KMS-11 (cell line): ENCODE data around the gene DKK1.

Experiments used
- H2AFZ ChIP-seq: fragments of 200-600 bp; sonication (generic); 2 replicates; pipeline ENCODE4 v1.6.1; 2016; ENCODE audit warnings: antibody characterized with exemption, mixed run types, low read depth
- H3K27ac ChIP-seq: fragments of 200-600 bp; sonication (generic); 2 replicates; pipeline ENCODE4 v1.6.1; 2016; ENCODE audit warnings: mild to moderate bottlenecking, mixed run types
- H3K27me3 ChIP-seq: fragments of 200-600 bp; sonication (generic); 2 replicates; pipeline ENCODE4 v1.6.1; 2017; ENCODE audit warnings: mild to moderate bottlenecking, low read depth, mixed run types, moderate library complexity; ENCODE audit not compliant: insufficient read depth
- H3K36me3 ChIP-seq: fragments of 200-600 bp; sonication (generic); 2 replicates; pipeline ENCODE4 v1.6.1; 2017; ENCODE audit warnings: mild to moderate bottlenecking, mixed run types; ENCODE audit not compliant: insufficient read depth
- H3K4me1 ChIP-seq: fragments of 200-600 bp; sonication (generic); 2 replicates; pipeline ENCODE4 v1.6.1; 2016; ENCODE audit warnings: mild to moderate bottlenecking, low read depth, mixed run types; ENCODE audit not compliant: poor library complexity, severe bottlenecking
- H3K4me2 ChIP-seq: fragments of 200-600 bp; sonication (generic); 2 replicates; pipeline ENCODE4 v1.7.0; 2016; ENCODE audit warnings: mild to moderate bottlenecking, mixed run types
- H3K4me3 ChIP-seq: fragments of 200-600 bp; sonication (generic); IDR thresholded peaks from 2 replicates; pipeline ENCODE4 v1.6.1; 2017; ENCODE audit warnings: low read depth, low read length, mixed read lengths; ENCODE audit not compliant: insufficient read depth
- H3K79me2 ChIP-seq: fragments of 200-600 bp; sonication (generic); 2 replicates; pipeline ENCODE4 v1.6.1; 2016; ENCODE audit warnings: low read depth, mixed run types; ENCODE audit not compliant: insufficient read depth
- H3K9ac ChIP-seq: fragments of 200-600 bp; sonication (generic); 2 replicates; pipeline ENCODE4 v1.6.1; 2016; ENCODE audit warnings: mild to moderate bottlenecking, mixed run types
- H4K20me1 ChIP-seq: fragments of 200-600 bp; sonication (generic); 2 replicates; pipeline ENCODE4 v1.6.1; 2016; ENCODE audit warnings: mild to moderate bottlenecking, mixed run types; ENCODE audit not compliant: insufficient read depth
- CTCF ChIP-seq: fragments of 200-600 bp; sonication (generic); conservative IDR thresholded peaks from 2 replicates; pipeline ENCODE4 v1.6.1; 2017; ENCODE audit warnings: low read depth, mild to moderate bottlenecking, antibody characterized with exemption, low read length, moderate library complexity, mixed read lengths

The DKK1 gene

DNA sequence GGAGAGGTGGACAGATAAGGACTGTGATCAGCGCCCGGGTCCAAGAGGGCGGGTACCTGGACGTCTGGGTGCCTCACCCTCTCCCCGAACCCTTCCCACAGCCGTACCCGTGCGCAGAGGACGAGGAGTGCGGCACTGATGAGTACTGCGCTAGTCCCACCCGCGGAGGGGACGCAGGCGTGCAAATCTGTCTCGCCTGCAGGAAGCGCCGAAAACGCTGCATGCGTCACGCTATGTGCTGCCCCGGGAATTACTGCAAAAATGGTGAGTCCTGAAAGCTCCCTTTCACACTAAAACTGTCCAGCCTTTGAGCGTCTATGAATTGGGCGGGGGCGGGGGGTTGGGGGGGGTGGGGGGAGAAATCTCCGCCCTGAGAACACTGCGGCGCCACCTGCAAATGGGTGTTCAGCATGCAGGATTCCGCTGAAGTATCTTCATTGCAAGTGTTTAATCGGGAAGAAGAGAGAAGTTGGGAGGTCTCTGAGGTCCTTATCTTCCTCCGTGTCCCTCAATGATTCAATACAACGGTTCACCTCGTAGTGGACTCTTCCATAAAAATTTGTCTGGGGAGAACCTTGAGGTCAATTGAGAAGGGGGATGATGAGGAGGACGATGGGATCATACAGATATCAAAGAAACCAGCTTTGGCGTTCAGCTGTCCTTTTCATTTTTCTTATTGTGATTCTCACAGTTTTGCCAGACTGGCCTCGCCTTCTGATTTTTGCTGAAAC lies 906 bp downstream of the DKK1 start:
- Histone ChIP-seq H3K4me1 (peaks cover 13% of the 10 kb centered on the region), H2AFZ (peak overlapping the region; percentile 83), H3K4me2 (peak overlapping the region; percentile 79), H3K4me3 (no peak overlapping the region), H3K9ac (peak overlapping the region; percentile 21; the same call in 1 of the 2 replicates), H3K27ac (no peak overlapping the region), H4K20me1 (no peaks in the 10 kb centered on the region), H3K27me3 (no peaks in the 10 kb centered on the region), H3K36me3 (no peaks in the 10 kb centered on the region), H3K79me2 (no peaks in the 10 kb centered on the region)
- TF ChIP-seq CTCF: peak; percentile 49

DNA sequence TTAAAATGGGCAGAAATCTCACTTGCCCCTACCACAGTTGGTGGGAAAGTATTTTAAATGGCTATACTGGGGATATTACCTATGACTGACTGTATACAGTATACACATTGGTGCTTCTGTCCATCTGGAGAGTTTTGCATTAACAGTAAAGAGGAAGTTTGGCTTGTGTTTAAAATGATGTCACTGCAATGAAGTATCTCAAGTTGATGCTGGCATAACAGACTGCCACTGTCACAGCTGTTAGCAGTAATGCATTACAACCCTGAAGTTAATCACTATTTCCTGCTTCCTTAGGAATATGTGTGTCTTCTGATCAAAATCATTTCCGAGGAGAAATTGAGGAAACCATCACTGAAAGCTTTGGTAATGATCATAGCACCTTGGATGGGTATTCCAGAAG lies 1.9 kb downstream of the DKK1 start:
- Histone ChIP-seq H3K79me2 (no peaks in the 10 kb centered on the region), H2AFZ (no peak overlapping the region), H3K4me3 (no peak overlapping the region), H3K27ac (no peak overlapping the region), H3K4me2 (no peak overlapping the region), H3K9ac (no peak overlapping the region), H3K4me1 (peaks cover 13% of the 10 kb centered on the region), H4K20me1 (no peaks in the 10 kb centered on the region), H3K27me3 (no peaks in the 10 kb centered on the region), H3K36me3 (no peaks in the 10 kb centered on the region)
- TF ChIP-seq CTCF: no peak

DNA sequence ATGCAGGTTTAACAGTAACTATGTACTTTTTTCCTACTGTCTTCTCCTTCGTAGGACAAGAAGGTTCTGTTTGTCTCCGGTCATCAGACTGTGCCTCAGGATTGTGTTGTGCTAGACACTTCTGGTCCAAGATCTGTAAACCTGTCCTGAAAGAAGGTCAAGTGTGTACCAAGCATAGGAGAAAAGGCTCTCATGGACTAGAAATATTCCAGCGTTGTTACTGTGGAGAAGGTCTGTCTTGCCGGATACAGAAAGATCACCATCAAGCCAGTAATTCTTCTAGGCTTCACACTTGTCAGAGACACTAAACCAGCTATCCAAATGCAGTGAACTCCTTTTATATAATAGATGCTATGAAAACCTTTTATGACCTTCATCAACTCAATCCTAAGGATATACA lies 2.4 kb downstream of the DKK1 start:
- TF ChIP-seq CTCF: no peak
- Histone ChIP-seq H3K4me3 (no peak overlapping the region), H4K20me1 (no peaks in the 10 kb centered on the region), H3K27me3 (no peaks in the 10 kb centered on the region), H3K9ac (no peak overlapping the region), H3K27ac (no peak overlapping the region), H2AFZ (no peak overlapping the region), H3K4me1 (peaks cover 13% of the 10 kb centered on the region), H3K36me3 (no peaks in the 10 kb centered on the region), H3K79me2 (no peaks in the 10 kb centered on the region), H3K4me2 (no peak overlapping the region)

DNA sequence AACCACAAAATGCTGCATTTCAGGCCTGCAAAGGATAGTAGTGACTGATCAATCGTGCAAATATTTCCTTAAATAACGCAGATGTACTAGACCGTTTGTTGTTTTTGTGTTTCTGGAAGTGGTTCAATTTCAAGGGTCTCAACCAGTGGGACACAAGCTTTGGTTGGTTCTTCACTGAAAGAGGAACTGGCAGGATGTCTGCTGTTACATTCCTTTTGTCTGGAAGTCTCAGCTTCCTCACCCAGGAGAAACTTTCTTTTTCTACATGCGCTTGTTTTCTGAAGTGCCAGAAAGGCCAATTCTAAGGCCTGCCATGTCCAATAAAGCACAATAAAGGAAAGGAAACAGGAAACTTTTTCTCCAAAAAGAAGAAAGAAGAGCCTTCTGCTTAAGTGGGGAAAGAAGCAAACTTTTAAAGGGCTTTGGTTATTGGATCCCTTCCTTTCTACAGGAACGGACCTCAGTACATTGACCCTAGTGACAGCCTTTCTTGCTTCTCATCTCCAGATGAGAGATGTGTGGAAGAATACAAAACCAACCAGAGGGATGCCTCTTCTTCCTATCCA lies 4.1 kb downstream of the DKK1 start:
- Histone ChIP-seq H4K20me1 (no peaks in the 10 kb centered on the region), H3K4me1 (peaks cover 5% of the 10 kb centered on the region), H3K79me2 (no peaks in the 10 kb centered on the region), H3K36me3 (no peaks in the 10 kb centered on the region), H3K4me3 (no peak overlapping the region), H3K27me3 (no peaks in the 10 kb centered on the region), H3K27ac (no peak overlapping the region), H2AFZ (no peak overlapping the region), H3K4me2 (no peak overlapping the region), H3K9ac (no peak overlapping the region)
- no peak for TF ChIP-seq CTCF
